Measurements from ENCODE around the gene BACH2.
"Not testable (repeated sequence)": the region's sequence is repeated elsewhere in the genome, so short reads cannot be mapped to it uniquely, and the experiment has no call there.

BACH2 gene

GRCh38 chr6:89927791-89928550 lies 368.7 kb downstream of the BACH2 start:
- DNase-seq = no peak

GRCh38 chr6:89927264-89927663 lies 369.4 kb downstream of the BACH2 start:
- DNase-seq = no peak

GRCh38 chr6:89925826-89926225 lies 370.8 kb downstream of the BACH2 start:
- no peak for DNase-seq

- no peak for DNase-seq
Observed at GRCh38 chr6:89924231-89924630, 372.4 kb downstream of the BACH2 start.

DNA sequence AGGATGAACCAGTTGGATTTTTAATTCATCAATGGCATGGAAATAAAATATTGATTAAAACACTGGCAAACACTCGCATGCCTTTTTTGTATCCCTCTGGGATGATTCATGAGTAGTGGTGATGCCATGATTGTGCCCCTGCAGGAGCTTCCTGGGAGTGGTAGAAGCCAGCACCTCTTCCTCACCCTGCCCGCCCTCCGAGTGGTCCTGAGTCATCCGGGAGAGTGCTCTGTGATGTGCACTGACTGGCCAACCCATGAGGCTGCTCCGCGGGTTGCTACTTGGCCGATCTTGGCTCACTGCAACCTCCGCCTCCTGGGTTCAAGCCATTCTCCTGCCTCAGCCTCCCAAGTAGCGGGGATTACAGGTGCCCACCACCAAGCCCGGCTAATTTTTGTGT lies 375.0 kb downstream of the BACH2 start:
- no peak for DNase-seq

DNA sequence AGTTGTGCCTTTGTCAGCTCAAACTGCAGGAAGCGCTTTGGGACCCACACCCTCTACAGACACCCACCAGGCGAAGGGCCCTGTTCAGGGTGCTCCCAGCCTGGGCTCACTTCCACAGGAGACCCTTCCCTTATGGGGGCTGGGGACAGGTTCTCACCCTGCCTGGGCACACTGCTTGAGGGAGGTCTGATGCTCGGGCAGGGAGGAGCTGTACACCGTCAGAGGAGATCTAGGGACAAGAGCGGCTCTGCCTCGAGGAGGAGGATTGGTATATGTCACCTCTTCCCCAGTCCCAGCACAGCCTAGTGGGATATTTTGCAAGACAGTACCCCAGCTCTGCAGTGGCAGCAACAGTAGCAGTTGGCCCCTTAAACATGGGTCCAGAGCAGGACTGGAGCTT lies 375.4 kb downstream of the BACH2 start:
- DNase-seq = no peak

- DNase-seq = no peak
Observed at GRCh38 chr6:89917801-89918366, 378.8 kb downstream of the BACH2 start.

DNA sequence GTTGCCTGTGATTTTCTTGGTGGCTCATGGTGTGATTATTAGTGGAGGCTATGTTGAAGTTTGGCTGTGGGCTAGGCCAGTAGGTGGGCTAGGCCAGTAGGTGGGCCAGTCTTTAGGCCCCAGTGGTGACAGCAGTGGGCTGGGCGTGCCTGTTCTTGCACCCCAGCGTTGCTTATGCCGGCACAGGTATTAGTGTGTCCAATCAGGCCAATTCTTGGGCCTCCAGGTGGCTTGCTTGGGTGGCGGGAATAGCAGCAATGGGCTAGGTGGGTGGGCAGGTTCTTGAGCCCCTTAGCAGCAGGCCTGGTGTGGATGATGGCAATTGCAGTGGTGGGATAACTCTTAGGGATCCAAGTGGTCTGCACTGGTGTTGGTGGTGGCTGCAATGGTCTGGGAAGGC lies 379.4 kb downstream of the BACH2 start:
- DNase-seq = no peak

DNA sequence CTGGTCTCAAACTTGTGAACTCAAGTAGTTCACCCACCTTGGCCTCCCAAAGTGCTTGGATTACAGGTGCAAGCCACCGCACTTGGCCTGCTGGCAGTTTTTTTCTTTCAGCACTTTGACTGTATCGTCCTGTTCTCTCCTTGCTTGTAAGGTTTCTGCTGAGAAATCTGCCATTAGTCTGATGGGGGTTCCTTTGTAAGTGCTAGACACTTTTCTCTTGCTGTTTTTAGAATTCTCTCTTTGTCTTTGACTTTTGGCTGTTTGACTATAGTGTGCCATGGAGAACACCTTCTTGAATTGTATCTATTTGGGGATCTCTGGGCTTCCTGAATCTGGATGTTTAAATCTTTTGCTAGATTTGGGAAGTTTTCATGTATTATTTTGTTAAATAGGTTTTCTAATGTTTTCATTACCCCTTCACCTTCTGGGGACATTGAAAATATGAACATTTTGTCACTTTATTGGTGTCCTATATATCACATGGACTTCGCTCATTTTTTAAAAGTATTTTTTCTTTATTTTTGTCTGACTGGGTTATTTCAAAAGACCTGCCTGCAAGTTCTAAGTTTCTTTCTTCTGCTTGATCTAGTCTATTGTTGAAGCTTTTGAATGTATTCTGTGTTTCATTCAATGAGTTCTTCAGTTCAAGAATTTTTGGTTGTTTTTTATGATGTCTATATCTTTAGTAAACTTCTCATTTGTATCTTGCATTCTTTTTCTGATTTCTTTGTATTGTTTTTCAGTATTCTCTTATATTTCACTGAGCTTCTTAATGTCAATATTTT lies 380.3 kb downstream of the BACH2 start:
- no peak for DNase-seq

DNA sequence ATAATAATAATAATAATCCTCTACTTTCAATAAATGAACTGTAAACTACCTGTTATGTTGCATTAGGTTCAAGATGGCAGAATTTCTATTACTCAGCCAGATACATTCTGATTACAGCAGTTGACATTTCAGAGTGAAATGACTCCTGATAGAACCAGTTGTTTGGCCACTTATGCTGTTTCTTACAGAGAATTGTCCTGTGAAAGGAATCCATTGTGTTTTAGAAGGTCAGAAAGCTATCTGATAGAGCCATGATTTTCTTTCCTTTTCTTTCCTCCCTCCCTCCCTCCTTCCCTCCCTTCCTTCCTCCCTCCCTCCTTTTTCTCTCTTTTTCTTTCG lies 385.8 kb downstream of the BACH2 start:
- no peak for DNase-seq

- not testable (repeated sequence) for DNase-seq
Observed at GRCh38 chr6:89910001-89910901, 386.4 kb downstream of the BACH2 start.

DNA sequence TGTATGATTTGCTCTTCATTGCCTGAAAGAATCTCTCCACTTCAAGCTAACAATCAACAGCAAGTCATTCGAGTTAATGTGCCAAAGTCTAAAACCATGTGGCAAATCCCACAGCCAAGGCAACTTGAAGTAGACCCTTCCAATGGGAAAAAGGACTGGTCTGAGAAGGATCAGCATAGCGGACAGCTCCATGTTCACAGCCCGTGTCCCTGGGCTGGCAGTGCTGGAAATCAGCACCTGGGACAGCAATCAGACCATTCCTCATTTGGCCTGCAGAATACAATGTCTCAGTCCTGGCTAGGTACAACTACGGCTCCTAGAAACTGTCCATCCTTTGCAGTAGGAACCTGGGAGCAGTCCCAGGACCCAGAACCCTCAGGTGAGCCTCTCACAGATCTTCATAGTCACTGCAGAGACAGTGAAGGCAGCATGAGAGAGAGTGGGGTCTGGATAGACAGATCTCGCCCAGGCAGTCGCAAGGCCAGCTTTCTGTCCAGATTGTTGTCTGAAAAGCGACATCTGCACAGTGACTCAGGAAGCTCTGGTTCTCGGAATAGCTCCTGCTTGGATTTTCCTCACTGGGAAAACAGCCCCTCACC lies 401.3 kb downstream of the BACH2 start:
- no peak for DNase-seq

DNA sequence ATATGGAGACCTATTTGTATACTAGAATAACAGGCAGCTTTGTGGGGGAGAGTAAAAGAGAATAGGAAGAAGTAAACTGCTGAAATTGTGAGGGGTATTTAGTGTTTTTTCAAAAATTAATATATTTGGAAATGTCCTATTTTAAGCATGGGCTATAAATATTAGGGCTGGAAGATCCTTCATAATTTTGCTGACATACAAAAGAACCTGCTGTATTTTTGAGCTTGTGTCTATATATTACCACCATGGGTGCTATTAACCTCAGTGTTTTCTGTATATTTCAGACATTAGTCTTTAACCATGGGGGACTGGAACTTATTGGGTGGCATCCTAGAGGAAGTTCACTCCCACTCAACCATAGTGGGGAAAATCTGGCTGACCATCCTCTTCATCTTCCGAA lies 402.5 kb downstream of the BACH2 start, which contains the start of gene GJA10:
Gene GJA10 (plus strand): TSS at position 301 of the 400 bp plus-strand sequence. CDS start 0 bp downstream, at position 301.
- DNase-seq = no peak

DNA sequence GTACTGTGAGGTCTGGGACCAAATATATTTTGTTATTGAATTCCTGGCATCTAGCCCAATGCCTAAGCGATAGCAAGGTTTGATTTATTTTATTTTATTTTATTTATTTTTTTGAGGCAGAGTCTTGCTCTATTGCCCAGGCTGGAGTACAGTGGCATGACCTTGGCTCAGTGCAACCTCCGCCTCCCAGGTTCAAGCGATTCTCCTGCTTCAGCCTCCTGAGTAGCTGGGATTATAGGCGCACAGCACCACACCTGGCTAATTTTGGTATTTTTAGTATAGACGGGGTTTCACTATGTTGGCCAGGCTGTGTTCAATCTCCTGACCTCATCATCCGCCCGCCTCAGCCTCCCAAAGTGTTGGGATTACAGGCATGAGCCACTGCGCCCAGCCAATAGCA lies 404.1 kb downstream of the BACH2 start:
- not testable (repeated sequence) for DNase-seq

GRCh38 chr6:89890845-89891528 lies 405.7 kb downstream of the BACH2 start:
- not testable (repeated sequence) for DNase-seq

GRCh38 chr6:89888871-89889270 lies 407.8 kb downstream of the BACH2 start:
- DNase-seq = no peak

GRCh38 chr6:89888138-89888514 lies 408.5 kb downstream of the BACH2 start:
- no peak for DNase-seq

DNA sequence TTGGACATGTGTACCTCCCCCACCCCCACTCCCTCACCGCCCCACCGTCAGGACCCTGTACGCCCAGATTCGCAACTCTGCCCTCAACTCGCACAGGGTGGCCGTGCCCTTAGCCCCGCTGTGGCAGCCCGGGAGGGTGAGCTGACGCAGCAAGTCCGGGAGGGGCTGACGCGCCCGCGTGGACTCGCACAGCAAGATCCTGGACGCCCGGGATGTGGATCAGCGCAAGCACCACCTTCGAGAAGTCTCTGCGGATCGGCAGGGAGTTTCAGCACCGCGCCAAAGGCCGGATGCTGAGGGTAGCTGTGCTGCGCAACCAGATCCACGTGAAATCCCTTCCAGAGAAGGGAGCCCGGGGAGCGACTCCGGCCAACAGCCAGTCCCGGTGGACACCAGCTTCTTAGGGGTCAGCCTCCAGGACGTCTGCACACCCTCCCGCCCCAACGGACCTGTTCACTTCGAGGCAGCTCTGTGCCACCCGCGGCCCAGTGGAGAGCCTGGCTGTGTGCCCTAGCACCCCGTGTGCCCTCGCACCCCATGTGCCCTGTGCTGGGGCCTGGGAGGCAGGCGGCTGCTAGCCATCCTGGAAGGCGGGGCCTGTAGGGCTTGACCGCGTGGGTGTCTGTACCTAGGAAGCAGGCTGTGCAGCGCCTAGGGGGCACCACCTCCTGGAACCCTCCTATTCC lies 409.0 kb downstream of the BACH2 start:
- DNase-seq = no peak

- DNase-seq = no peak
Observed at GRCh38 chr6:89886378-89887120, 410.1 kb downstream of the BACH2 start.
